Measurements from ENCODE around the gene SCAMP1.

SCAMP1 gene

DNA sequence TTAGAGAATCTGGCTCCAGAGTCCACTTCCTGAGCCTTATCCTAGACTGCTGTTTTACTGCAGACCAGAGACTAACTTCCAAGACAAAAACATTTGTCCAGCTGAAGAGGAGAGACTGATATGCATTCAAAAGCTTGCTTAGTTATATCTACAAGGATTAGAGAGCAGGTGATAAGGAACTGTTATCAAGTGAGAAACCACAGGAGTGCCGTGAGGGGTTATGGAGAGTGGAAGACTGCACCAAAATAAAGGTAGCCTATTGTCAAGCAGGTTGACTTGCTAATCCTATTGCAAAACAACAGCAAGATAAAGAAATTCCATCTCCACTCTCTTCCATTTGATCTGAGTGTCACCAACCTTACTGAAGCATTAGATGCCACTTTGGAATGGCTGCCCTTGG, 139.1 kb downstream of the SCAMP1 start:
- DNase-seq = no peak

DNA sequence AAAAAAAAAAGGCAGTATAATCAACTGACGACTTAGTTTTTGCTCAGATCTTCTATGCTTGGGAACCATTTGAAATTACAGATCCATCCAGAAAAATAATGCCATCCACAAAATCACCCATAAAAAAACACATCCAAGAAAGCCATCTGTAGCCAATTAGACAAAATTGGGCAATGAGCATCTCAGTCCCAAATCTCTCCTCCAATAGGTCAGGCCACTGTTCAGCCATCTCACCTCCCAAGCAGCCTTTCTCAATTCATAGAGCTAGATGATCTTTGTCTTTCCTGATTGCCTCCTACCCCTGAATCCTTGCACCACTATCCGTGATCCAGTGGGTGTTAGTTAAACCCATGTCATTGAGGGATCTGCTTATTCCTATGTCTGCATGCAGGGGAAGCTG, 139.6 kb downstream of the SCAMP1 start:
- no peak for DNase-seq

DNA sequence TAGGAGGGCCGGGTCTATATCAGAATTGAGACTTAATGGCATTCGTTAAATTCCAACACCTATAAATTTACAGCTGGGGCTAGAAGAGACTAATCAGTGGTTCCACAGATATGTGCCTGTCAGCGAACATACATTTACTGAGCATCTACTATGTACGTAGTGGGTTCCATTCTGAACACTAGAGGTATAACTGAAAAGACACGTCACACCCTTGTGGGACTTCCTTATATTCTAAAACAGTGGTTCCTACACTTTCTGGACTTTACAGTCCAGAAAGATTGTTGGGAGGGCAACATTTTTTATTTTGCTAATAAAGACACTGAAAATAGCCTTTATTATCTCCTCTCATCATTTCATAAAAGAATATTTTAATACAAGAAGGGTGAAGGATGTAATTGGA, 140.5 kb downstream of the SCAMP1 start:
- DNase-seq = no peak

DNA sequence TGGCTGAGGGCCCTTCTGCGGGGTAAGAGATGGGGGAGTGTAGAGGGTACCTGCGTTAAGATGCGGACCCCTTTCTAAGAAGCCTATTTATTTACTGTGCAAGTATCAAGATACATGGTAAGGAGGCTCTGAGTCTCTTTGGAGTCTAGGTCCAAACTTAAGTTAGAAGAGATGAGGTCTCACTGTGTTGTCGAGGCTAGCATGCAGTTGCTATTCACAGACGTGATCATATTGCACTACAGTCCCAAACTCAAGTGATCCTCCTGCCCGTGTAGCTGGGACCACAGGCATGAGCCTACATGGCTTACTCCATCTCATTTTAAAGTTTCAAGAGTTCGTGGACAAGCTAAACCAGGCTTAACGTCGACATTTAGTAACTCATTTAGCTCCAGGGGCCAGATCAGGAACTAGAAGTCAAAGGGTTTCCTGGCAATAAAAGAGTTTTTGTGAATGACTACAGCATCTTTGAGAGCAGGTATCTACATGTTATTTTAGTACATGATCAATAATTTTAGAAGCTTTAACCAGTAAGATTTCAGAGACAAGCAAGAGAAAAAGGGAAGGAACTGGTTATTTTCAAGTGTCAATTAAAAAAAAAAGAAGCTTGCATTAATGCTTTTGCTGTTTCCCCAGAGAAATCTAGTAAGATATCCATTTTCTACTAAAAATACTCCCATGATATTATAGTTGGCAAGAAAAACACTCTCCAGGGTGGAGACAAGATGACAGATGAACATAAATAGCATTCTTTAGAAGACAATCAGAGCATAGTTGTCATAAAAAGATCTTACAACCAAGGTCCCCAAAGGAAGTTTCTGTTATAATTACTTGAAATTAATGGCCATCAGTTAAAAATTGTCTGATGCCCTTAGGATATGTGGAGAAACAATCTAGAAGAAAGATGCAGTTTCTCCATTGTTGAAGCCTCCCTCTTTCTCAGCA, 141.3 kb downstream of the SCAMP1 start:
- DNase-seq = no peak

DNA sequence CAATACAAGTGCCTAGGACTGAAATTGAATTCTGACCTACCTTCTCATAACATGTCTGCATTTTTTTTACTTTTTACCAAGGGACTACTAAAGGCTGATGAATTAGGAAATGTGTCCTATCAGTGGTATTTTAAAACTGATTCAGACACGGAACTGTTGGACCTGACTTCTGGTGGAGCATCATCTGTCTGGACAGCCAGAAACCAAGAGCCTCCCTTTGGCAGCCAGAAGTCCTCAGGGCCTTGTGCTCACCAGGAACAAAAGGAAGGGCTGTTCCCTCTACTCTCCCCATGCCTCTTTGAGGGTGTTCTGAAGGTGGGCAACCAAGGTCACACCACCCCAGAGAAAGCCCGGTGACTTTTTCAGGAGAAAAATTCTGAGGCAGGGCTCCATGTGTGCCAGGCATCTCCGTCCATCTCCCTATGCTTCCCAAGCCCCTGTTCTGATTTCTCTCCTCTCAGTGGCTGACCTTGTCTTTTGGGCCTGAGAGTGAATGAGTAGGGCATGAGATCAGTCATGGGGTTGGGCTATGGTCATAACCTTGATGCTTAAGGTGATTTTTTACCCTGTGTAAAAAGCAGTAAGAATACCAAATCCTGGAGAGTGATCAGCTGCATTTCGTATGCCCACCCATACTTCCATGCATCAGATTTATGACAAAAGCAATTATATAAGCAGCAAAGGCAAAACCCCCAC, 143.7 kb downstream of the SCAMP1 start:
- DNase-seq = no peak

DNA sequence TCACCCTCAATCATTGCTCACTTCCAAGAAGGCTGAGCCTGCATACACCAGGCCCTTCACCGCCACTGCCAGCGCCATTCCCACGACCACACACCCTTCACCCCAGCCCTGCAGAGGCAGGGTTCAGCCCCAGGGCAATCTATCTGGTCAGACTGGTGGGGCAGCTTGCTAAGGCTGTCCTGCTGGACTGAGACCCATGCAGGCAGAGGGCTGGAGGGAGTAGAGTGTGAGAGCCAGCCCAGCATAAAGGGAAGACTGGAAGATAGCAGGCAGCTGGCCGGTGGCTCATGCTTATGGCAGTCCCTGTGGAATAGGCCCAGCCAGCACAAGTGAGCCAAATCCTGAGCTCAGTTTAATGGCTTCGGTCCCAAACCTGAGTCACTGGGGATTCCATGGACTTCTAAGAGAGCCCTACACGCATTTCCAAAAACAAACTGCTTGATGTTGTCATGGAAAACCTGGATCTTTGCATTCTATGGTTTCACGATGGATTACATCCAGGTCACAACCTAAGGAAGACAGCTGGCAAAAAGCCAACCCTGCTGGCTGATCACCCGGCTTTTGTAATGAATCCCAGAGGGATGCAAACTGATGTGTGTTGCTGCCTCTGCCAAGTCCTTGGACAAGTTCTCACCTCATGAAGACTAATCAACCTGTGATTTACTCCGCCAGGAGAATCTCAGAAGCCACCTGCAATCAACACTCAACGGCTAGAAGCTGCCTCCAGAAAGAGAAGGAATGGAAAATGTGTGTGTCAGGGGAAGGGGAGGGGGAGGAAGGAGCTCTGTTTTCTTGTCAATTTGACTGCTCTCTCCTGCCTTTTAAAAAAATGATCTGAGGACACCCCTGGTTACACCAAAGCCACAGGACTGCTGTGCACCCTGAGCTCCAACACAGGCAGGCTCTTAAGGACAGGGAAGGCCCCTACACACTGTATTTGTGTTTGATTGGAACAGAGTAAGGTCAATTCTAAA, 144.6 kb downstream of the SCAMP1 start:
- DNase-seq = no peak

DNA sequence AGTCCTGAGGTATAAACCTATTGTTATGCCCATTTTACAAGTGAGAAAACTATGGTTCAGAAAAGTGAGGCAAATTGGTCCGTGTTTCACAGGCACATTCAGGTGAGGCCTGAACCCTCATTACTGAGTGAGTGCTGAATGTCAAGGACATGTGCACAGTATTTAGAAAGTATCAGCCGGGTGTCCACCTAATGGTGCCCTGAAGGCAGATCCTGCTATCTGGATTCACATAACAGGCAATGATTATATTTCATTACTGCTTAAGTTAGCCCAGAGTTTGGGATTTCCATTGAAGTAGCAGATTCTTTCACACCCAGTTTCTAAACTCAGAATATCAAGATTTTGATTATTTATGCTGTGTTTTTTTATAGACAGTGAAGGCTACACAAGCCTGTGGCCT, 145.4 kb downstream of the SCAMP1 start:
- DNase-seq = no peak

DNA sequence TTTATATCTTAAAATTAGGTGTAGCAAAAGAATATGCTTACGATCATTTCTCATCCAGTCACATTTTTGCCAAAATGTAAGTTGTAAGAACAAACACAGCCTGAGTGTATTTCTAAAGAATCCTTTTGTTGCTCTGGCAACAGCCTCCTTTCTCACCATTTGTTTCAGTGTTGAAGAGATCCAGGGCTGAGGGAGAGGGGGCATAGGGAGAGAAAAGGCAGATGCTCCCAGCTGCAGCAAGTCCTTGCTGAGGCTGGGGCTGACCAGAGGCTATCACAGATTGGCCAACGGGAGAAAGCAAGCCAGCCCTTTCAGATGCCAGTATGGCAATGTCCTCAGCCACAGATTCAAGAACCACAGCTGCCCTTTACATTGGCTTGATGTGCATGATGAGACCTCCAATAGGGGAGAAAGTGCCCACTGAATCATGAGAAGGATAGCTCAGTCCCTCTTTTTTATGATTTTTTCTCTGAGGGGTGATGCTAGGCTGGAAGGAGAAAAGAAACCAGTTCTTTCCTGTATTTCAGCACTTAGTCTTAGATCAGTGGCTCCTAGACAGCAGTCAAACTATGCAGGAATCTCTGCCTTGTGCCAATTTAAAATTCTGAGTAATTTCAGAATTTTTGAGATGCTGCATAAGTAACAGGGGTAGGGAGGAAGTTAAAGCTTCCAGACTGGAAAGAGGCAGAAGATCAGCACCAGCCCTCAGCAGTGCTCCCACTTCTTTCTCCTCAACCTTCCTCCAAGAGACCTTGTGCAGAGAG, 146.0 kb downstream of the SCAMP1 start:
- no peak for DNase-seq

DNA sequence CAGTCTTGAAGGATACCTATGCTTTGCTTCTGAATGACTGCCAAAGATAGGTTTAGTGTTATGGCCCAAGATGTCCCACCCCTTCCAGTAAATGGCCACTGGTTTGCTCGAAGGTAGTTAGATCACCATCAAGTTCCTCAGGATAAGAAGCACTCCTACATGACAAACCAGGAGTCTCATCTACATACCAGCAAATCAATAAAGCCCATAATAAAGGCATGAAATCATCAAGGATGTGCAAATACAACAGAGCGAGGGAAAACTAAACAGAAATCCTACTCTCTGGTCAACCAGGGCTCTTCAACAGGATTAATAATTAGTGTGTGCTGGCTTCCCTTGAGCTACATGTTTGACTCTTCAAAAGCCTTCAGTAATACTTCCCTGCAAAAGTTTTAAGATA, 147.1 kb downstream of the SCAMP1 start:
- no peak for DNase-seq

DNA sequence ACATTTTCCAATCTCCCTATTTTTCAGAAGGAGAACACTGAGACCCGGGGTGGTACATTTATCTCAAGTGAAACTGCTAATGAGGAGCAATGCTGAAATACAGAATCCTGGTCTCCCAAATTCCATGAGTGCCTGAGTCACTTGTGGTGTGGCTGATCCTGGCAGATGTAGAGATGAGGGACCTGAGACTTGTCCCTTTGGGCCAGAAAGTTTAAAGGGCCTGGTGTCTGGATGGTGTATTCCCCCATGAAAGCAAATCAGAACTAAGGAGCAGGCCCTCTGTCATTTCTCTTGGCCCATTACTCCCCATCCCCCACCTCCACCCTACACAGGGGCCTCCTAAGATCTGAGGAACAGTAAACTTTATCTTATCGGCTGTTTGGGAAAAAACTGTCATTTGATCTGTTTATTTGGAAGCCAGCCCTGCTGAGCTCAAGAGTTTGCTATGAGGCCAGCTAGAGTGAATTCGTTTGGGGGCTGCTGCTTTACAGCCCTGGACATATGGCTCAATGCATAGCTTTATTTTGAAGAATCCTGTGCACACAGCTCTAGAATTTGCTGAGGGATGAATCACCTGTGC, 147.9 kb downstream of the SCAMP1 start:
- peak; percentile 60 for DNase-seq

DNA sequence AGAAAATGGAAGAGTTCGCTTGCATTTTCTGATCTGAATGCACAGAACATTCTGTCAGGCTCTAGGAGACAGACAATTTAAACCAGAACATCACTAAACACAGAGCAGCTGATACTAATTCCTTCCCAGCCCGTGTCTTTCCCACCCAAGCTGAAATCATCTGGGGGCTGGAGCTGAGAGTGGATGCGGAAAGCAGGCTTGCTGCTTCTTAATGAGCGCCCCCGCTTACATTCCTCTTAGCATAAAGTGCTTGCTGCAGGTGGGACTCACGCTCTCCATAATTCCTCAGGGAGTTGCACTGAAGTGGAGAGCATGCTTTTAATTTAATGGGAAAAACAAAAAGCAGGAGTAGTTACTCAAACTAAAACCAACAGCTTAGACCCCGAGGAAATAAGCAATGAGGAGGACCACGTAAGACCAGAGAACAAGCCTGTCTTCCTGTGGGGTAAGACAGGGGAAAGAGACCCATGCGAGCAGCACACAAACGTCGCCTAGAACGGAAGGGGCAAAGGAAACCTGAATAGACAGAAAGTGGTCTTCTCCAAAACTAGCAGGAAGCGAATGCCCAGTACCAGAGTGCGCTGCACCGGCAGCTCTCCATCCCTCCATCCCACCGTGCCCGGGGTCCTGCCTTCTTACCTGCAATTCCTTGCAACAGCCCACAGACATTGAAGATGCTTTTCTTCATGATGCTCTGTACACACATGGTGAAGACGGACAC, 148.9 kb downstream of the SCAMP1 start:
- DNase-seq = no peak

DNA sequence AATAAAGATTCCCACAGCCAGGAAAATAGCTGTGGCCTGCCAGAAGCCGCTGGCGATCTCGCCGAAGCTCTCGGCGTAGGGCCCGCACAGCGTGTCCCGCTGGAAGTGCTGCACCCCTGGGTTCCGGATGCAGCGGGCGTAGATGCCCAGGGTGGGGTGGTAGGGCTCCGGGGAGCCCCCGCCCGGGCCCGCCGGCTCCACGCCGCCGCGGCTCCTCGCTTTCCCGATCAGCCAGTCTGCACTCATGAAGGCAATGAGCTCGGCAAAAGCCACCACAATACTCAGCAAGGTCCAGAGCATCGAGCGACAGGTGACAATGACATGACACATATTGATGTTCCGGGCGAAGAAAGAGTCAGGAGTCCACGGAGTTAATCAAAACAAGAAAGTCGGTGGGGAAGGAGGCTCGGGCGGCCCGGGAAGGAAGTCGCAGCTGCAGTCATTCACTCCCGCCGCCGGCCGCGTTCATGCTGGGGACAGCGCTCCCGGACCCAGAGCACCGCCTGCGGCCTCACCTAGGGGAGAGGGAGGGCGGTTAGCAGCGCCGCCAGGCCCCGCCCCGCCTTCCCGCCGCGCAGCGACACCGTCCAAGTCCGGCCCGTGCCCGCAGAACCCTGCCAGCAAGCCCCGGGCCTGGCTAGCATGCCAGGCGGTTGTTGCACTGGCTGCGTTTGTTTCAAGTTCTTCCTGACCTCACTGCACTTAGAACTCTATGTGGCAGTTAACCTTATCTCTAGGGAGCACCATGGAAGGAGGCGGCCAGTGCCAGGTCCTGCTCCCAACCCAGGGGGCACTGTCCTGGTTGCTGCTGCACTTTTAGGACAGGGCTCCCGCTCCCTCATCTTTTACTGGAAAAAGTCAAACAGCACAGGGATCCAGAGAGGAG, 149.7 kb downstream of the SCAMP1 start:
- peak; percentile 89 for DNase-seq

DNA sequence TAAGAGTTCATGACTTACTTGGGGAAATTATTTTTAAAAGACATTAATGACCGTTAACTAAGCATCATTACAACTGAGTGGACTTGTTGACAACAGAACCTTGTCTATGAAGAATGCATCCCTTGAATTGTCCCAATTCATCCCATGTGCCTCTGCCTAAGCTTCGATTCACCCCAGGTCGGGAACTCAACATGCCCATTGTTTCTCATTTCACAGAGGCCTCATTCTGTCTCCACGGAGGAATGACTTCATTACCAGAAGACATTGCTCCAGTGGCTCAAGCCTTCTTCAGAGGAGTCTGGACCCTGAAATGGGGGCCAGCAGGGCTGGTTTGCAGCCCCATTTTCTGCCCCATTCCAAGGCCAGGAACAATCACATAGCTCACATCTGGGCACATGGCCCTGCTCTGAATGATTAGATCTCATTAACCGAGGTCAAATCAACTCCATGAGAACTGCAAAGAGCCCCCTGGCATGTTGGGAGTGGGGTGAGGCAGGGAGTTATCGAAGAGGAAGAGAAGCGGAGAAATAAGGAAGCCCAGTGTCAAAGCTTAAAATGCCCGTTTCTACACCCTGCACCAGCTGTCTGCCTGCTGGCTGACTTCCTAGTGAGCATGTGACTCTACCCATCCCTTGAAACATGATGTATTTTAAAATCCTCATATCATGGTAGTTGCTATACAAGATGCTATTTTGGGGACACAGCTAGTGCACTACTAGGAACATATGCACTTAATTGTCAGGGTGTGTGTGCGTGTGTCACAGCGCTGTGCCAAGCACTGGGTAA, 150.9 kb downstream of the SCAMP1 start:
- DNase-seq = peak; percentile 60

DNA sequence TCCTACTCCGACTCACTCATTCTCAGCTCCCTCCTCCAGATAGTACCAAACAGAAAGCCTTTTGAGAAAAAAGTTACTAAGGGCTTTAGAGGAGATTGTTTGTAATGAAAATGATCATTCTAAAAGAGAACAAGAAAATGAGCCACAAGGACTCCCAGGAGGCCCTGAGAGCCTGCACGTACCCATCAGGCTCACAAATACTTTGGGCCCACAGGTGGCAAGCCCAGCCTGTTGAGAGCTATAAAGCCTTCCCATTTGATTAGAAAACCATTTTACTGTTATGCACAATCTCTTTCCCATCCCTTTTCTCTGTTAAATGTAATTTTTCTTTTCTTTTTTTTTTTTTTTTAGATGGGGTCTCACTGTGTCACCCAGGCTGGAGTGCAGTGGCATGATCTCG, 152.0 kb downstream of the SCAMP1 start:
- DNase-seq = no peak

DNA sequence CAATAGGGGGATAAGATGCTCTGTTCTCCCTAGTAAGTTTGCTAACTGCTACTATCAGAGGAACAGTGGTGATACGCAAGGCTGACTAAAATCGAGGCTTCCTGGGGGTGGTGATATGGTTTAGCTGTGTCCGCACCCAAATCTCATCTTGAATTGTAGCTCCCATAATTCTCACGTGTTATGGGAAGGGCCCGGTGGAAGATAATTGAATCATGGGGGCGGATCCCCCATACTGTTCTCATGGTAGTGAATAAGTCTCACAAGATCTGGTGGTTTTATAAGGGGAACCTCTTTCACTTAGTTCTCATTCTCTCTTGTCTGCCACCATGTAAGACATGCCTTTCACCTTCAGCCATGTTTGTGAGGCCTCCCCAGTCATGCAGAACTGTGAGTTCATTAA, 153.0 kb downstream of the SCAMP1 start:
- peak; percentile 65 for DNase-seq

DNA sequence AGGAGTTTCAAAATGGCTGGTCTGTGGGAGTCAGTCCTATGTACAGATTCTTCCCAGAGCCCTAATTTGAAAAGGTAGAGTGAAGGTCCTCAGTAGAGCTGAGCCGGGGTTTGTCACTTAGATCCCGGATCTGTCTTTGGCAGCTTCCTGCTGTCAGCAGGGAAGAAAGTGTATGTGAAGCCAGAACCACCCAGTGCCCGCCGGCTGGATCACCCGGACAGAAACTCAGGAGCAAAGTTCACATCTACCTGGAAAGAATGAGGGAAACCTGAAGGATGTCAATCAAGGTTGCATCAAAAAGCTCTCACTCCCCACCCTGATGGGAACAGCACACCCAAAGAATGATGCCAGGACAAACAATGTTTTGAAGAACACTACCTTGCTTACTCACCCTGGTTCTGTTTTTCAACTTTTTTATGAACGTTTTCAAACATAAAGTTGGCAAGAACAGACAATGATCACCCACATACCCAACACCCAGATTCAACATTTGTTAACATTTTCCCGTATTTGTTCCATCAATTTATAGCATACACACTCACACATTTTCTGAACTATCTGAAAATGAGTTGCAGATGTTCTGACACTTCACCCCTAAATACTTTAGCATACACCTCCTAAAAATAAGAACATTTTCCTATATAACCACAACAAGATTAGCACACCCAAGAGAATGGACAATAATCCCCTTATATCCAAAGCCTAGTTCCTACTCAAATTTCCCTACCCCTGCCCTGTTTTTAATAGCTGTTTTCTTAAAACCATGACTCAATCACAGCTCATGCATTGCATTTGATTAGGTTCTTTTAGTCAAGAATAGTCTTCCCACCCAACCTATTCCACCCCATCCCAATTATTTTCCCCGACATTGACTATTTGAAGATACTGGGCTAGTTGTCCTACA, 154.3 kb downstream of the SCAMP1 start:
- no peak for DNase-seq

DNA sequence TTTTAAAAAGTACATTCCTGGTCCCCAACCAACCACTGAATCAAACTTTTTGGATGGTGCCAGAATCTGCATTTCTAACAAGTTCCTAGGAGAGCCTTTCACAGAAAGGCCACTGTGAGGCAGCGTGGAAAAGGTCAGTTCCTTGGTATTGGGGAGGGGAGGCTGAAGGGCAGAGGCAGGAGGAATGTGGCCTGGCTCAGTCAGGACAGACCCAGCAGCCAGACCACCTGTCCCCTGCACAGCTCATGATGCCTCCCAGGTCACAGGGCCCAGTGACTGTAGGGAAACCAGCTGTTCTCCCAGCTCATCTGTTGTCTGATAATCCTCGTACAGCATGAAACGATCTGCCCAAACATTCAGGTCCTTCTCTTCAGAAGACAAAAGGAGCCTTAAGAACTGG, 155.3 kb downstream of the SCAMP1 start:
- DNase-seq = no peak

Data from hematopoietic multipotent progenitor cell treated with erythropoietin and hydrocortisone succinate and interleukin-3 and kit ligand, for 8 days (in vitro differentiated cells).